IPS-11a (cell line): Measurements from ENCODE around the gene CBLC.

Experiments
- H3K4me3 ChIP-seq: one replicate; pipeline ENCODE4 v1.5.1; 2013; ENCODE audit warnings: low read depth, low read length, control low read depth

The CBLC gene, protein sequence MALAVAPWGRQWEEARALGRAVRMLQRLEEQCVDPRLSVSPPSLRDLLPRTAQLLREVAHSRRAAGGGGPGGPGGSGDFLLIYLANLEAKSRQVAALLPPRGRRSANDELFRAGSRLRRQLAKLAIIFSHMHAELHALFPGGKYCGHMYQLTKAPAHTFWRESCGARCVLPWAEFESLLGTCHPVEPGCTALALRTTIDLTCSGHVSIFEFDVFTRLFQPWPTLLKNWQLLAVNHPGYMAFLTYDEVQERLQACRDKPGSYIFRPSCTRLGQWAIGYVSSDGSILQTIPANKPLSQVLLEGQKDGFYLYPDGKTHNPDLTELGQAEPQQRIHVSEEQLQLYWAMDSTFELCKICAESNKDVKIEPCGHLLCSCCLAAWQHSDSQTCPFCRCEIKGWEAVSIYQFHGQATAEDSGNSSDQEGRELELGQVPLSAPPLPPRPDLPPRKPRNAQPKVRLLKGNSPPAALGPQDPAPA

DNA sequence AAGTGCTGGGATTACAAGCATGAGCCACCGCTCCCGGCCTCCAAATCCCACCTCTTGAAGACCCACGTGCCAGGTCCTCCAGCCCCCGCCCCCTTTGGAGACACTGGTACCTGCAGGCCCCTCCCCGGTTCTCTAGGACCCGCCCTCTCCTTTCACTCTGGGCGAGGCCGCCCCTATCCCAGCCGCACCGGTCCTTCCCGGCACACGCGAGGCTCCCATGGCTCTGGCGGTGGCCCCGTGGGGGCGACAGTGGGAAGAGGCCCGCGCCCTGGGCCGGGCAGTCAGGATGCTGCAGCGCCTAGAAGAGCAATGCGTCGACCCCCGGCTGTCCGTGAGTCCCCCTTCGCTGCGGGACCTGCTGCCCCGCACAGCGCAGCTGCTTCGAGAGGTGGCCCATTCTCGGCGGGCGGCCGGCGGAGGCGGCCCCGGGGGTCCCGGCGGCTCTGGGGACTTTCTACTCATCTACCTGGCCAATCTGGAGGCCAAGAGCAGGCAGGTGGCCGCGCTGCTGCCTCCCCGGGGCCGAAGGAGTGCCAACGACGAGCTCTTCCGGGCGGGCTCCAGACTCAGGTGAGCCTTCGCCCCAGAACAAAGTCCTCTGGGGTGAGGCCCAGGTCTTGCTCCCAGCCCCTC, at the start of gene CBLC:
CBLC (plus strand) TSS at position 176 of the 633 bp plus-strand sequence; CDS start at position 218, 42 bp downstream.
- peak within 1 kb of the TSS; percentile 29 for H3K4me3 ChIP-seq

DNA sequence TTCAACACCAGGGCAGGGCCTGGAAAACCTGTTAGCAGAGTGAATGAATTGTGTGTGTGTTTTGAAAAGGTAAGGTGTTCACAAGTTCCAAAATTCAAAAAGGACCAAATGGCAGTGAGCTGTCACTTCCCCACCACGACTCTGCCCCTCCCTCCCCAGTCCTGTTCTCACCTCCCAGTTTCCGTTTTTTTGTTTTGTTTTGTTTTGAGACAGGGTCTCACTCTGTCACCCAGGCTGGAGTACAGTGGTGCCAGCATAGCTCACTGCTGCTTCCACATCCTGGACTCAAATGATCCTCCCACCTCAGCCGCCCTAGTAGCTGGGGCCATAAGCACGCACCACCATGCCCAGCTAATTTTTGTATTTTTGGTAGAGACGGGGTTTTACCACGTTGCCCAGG, 49.5 kb upstream of the CBLC start:
- no peak overlapping the region for H3K4me3 ChIP-seq

DNA sequence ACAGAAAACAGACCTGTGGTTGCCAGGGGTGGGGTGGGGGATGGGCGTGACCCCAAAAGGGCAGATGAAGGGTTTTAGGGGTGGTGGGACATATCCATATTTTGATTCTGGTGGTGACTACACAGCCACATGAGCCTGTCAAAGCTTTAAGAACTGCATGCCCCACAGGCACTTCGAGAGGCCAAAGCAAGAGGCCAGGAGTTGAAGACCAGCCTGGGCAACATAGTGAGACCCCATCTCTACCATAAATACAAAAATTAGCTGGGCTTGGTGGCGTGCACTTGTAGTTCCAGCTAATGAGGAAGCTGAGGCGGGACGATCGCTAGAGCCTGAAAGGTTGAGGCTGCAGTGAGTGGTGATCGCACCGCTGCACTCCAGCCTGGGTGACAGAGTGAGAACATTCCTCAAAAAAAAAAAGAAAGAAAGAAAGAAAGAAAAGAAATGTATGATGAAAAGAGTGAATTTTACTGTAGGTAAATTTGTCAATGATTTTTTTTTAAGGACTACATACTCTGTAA, 48.1 kb upstream of the CBLC start:
- H3K4me3 ChIP-seq, result no peak overlapping the region

DNA sequence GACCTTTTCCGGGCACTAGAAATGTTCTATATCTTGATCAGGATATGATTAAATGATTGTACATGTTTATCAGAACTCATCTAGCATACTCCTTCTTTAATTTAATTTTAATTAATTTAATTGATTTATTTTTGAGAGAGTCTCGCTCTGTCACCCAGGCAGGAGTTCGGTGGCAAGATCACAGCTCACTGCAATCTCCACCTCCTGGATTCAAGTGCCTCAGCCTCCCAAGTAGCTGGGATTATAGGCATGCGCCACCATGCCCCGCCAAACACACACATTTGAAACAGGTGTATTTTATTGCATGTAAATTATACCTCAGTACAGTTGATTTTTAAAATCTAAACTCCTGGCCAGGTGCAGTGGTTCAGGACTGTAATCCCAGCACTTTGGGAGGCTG, 46.6 kb upstream of the CBLC start:
- no peak overlapping the region for H3K4me3 ChIP-seq

DNA sequence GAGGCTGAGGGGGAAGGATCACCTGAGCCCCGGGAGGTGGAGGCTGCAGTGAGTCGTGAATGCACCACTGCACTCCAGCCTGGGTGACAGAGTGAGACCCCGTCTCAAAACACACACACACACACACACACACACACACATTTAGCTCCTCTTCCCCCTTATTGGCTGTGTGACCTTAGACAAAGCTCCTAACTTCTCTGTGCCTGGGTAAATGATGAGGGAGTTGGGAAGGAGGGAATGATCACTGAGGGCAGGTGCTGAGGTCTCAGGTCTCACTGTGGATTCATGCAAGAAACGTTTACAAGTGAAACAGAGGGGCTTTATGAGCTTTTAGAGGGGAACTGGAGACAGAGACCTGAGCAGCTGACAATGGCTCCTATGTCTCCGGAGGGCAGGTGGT, 46.1 kb upstream of the CBLC start:
- H3K4me3 ChIP-seq, result no peak overlapping the region

DNA sequence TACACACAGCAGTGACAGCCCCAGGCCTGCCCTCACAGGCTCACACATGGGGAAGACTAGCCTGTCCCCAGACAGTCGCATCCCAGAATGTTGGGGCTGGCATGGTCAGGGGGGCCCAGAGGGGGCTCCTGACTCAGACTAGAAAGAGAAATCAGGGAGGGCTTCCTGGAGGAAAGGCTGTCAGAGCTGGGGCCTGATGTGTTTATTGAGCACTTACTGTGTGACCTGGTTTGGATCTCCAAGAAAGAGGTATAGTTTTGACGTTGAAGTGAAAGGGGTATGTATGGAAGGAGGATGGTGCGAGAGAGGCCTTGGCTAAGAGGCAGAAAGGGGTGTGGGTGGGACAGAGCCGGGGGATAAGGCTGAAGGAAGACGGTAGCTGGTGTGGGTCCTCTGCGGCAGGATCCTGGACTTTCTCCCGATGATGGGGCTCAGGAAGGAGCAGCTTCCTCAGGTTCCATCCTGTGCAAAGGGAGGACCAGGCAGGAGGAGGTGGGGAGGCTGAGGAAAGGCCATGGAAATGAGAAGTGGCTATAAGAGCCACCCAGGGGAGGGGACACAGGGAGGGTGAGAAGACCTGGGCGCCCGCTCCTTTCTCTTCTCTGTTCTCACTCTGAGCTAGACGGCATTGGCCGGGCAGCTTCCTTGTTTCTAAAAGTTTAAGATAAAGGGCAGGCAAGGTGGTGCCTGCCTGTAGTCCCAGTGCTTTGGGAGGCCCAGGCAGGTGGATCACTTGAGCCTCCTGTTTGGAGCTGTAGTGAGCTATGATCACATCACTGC, 45.3 kb upstream of the CBLC start:
- H3K4me3 ChIP-seq, result no peak overlapping the region

DNA sequence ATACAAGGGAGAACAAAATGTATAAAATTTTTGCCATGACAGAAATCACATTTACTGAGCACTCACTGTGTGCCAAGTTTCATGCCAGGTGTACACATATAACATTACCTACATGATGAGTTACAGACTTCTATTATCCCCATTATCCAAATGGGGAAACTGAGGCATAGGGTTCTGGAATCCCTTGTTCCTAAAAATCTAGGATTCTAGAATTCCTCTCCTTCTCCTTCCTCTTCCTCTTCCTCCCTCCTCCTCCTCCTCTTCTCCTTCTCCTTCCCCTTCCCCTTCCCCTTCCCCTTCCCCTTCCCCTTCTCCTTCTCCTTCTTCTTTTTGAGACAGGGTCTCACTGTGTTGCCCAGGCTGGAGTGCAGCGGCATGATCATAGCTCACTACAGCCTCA, 43.3 kb upstream of the CBLC start:
- H3K4me3 ChIP-seq, result no peak overlapping the region

DNA sequence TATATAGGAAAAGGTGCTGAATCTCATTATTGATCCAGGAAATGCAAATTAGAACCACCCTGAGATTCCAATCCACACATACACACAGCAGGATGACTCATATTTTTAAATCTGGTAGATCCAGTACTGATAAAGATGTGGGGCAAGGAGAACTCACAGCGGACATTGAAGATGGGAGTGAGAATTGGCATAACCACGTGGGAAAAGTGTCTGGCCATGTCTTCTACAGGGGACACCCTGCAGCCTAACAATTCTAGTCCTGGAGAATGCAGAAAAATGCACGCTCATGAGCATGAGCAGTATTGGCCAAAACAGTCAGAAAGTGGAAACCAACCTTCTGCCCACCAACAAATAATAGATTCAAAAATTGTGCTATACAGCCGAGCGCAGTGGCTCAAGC, 42.7 kb upstream of the CBLC start:
- no peak overlapping the region for H3K4me3 ChIP-seq

DNA sequence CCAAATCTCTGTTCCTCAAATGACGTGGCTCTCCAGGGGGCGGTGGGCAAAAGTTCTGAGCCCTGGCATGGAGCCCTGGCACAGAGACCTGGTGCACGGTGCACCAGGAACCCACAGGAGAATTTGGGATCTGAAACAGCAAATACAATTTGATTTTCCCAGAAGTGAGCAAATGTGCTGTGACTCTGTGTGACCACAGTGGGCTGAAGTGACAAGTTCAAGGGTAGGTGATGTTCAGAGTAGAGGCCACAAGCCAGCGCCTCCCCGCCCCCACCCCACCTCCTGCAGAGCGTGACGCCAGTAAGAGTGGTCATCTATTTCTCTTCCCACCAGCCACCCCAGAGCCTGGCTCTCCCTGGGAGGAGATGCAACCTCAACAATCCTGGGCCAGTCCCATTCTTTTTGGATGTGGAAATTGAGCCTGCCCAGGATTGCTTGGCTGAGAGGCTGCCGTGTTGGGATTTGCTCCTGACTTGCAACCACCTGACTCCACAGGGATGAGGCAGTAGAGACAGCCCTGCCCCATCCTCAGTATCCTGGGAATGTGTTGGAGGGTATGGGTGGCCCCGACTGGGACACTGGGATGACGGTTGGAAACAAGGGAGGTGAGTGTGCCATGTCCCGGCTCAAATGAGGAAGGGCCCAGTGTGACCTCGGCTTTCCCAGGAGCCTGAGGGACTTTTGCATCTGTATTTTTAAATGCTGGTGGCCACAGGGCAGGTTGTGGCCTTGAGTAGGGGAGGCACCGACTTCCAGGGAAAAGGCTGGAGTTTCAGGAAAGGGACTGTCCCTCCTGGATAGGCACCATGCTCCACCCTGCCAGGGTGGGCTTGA, 40.2 kb upstream of the CBLC start:
- H3K4me3 ChIP-seq, result no peak overlapping the region

DNA sequence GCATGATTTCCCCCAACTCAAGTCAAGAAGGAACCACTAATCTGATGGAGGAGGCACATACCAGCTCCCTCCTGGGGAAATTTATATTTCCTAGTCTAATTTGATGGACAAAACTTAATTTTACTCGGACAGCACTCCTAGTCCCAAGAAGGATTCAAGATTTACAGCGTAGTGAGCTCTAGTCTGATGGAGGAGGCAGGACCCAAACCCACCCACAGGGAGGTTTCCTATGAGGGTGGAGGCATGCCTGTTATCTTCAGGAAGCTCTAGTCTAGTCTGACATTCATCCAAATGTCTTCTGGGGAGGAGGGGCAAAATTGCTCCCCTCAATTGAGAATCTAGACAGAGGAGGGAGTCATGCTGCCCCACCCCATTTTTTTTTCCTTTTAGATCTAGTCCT, 39.6 kb upstream of the CBLC start:
- H3K4me3 ChIP-seq, result no peak overlapping the region

DNA sequence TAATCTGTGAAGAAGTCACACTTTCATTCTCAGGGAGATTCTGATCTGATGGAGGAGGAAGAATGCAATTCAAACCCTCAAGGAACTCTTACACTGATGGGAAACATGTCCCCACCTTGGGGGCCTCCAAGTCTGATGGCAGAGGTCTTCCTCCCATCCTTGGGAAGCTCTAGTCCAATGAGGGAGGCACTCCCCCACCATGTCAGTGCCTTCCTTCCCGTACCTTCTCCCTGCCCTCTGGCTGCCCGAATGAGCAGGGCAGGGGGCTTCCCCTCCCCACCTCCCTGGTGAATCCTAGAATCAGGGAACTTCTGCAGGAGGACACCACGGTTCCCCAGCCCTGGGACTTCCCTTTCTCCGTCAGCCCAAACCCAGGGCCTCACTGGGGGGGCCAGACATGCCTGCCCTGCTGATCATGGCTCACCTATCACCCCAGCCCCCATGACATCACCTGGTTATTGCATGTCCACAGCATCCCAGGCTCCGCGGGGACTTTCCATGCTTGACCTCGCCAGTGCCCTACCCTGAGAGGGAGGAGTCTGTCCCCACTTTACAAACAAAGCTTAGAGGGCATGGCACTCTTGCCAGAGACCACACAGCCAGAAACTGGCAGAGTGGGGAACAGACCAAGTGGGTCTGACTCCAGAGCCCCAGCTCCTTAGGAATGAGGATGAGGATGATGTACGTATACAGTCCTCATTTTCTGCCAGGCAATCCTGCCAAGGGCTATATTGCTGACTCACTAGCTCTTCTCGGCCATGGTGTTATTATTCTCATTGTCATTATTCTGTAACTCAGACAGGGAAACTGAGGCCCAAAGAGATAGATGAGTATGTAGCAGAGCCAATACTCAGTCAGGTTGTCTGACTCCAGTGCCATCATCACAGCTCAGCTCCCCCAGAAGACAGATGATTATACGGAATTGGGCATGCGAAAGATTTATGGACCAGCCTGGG, 38.8 kb upstream of the CBLC start:
- H3K4me3 ChIP-seq, result no peak overlapping the region

DNA sequence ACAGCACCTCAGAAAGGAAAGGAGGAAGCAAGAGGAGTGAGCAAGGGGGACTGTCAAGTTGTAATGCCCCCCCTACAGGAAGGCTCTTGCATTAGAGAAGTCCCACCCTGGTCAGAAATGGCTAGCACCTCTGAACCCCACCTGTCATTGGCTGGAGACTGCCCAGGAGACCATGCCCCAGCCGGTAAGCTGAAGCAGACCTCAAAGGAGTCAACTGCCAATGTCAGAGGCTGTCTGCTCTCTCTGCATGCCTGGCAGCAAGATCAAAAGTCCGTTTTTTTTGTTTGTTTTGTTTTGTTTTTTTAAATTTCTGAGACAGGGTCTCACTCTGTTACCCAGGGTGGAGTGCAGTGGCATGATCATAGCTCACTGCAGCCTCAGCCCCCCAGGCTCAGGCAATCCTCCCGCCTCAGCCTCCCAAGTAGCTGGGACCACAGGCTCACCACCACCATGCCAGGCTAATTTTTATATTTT, 37.3 kb upstream of the CBLC start:
- H3K4me3 ChIP-seq, result no peak overlapping the region

DNA sequence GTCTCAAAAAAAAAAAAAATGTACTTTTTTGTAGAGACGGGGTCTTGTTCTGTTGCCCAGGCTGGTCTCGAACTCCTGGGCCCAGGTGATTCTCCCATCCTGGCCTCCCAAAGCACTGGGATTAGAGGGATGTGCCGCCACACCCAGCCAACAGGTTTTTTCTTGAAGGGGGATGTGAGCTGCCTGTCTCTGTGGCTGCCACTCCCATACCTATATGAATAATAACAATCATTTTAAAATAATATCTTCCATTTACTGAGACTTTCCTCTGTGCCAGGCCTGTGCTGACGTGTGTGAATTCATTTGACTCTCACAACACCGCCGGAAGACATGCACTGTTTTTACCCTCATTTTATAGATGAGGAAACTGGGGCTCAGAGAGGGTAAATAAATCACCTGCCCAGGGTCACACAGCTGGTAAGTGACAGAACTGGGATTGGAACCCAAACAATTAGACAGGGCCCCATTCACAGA, 36.4 kb upstream of the CBLC start:
- H3K4me3 ChIP-seq, result no peak overlapping the region

DNA sequence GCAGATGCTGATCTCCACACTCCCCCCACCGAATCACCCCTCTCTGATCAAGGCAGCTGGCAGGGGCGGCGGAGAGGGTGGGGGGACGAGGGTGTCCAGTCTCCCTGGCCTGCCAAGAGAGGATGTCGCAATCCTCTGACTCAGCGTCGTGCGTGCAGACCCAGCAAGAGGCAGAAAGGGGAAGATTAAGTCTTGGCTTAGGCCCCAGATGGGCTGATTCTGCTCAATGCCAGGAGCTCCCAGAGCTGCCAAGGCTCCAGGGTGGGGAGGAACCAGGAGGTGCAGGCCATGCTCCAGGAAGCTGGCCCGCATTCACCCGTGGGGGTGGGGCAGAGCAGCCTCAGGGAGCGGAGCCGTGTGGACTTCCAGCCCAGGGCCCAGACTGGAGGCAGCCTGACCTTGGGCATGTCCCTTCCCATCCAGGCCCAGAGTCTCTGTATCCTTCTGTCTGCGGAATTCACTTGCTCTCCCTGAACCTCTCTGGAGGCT, 35.8 kb upstream of the CBLC start:
- no peak overlapping the region for H3K4me3 ChIP-seq

DNA sequence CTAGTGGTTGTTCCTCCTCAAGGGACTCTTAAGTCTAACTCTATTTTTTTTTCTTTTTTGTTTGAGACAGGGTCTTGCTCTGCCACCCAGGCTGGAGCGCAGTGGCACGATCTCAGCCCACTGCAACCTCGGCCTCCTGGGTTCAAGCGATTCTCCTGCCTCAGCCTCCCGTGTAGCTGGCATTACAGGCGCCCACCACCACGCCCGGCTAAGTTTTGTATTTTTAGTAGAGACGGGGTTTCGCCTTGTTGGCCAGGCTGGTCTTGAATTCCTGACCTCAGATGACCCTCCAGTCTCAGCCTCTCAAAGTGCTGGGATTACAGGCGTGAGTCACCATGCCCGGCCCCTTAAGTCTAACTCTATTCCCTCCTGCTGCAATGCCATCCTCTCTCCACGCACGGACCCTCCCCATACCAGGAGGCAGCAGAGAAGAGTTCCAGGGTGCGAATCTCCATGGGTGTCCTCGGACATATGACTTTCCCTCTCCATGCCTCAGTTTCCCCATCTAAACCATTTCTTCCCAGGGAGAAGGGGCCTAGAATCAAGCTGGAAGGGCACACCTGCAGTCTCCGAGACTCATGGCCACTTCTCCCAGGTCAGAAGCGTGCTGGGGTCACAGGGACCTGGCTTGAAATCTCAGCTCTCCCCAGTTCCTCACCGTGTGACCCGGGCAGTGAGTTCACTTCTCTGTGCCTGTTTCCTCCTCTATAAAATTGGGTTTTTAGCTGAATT, 35.2 kb upstream of the CBLC start:
- no peak overlapping the region for H3K4me3 ChIP-seq

DNA sequence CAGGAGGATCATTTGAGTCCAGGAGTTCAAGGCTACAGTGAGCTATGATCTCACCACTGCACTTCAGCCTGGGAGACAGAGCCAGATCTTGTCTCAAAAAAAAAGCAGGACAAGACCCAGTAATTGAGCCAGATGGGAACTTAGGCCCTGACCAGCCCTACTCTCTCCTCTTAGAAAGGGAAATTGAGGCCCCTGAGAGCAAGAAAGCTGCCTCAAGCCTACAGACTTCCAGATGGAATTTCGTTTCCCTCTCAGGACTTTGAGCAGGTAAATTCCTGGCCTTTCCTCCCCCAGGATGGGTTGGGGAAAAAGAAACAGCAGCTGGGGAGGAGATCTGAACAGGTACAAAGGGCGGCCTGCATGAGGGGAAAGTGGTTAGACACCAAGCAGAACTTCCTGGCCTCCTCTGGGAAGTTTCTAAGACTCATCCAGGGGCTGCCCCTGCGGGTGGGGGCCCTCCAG, 32.8 kb upstream of the CBLC start:
- H3K4me3 ChIP-seq, result no peak overlapping the region

DNA sequence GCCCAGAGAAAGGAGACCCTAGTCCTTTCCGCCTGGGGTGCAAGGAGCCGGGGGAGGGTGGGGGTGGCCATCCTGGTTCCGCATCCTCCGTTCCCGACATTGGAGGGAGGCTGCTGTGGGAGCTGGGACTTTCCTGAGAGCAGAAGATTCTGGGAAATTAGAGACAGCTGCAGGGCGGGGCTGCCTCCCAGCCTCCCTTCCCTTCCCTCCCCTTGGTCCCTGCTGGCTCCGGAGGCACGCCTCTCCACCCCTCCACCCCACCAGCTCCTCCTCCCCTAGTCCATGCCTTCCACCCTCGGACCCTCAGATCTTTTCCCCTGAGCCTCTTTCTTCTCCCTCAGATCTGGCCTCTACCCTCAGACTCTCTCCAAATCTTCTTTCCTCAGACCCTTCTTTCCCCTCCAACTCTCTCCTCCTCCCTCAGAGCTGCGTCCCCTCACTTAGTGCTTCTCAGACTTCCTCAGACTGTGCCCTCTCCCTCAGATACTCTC, 32.3 kb upstream of the CBLC start:
- H3K4me3 ChIP-seq, result no peak overlapping the region
